Suprapubic skin (tissue), 4 donors: ENCODE measurements around the gene SCAPER. TPM values are rescaled to one million over a fixed set of nuclear protein-coding genes. Genes with fewer than 3 reads are reported as not detected.

Source experiments
- DNase-seq, 2 donors: peaks; one replicate each; pipeline ENCODE4 v3.0.0-alpha.2; 2019; ENCODE audit warnings: low spot score in 2 of 2
- H3K27ac ChIP-seq: fragments of 200-600 bp; sonication (generic); one replicate; pipeline ENCODE4 v1.5.1; 2019
- H3K27me3 ChIP-seq: fragments of 200-600 bp; sonication (generic); one replicate; pipeline ENCODE4 v1.5.1; 2019
- H3K36me3 ChIP-seq: fragments of 200-600 bp; sonication (generic); one replicate; pipeline ENCODE4 v1.5.1; 2019
- H3K4me1 ChIP-seq: fragments of 200-600 bp; sonication (generic); one replicate; pipeline ENCODE4 v1.5.1; 2019
- H3K4me3 ChIP-seq: fragments of 200-600 bp; sonication (generic); one replicate; pipeline ENCODE4 v1.5.1; 2019; ENCODE audit warnings: mild to moderate bottlenecking
- H3K9me3 ChIP-seq: fragments of 200-600 bp; sonication (generic); one replicate; pipeline ENCODE4 v1.5.1; 2019
- CTCF ChIP-seq, 2 donors: fragments of 200-600 bp in 1 of 2; fragments of 450-650 bp in 1 of 2; sonication (generic) in 1 of 2; IDR thresholded peaks; one replicate each; pipeline ENCODE4 v1.5.1; 2016 to 2019; ENCODE audit warnings: antibody characterized with exemption in 2 of 2, mild to moderate bottlenecking in 1 of 2, moderate library complexity in 1 of 2
- EP300 ChIP-seq: sonication (generic); formaldehyde crosslinking; IDR thresholded peaks from one replicate; pipeline ENCODE4 v1.6.1; 2017; ENCODE audit warnings: antibody characterized with exemption
- POLR2A ChIP-seq, 2 donors: fragments of 450-650 bp; IDR thresholded peaks; one replicate each; pipeline ENCODE4 v1.6.1; 2017; ENCODE audit warnings: antibody characterized with exemption in 2 of 2, mild to moderate bottlenecking in 2 of 2, moderate library complexity in 2 of 2
- POLR2AphosphoS5 ChIP-seq, 3 donors: sonication (generic); formaldehyde crosslinking; IDR thresholded peaks; one replicate each; pipeline ENCODE4 v1.6.1; 2017; ENCODE audit warnings: antibody characterized with exemption in 3 of 3
- WGBS: methylation state at CpG from one replicate; pipeline ENCODE4 v1.1.5; 2018; 5-methylcytosine and 5-hydroxymethylcytosine counted together
- total RNA-seq, 4 donors: library from RNA; depleted of rRNA; stranded (reverse); fragments of >200 nt; gene quantifications; one replicate each; pipeline ENCODE4 v1.1.0, GENCODE V29; 2016

SCAPER gene
- total RNA-seq, 4 donors from 2014 or later, result 26.3 to 61.4 (median 37.3) TPM

- WGBS, result 93% methylated on average over 1 of the region's 1 CpG
- H3K27ac ChIP-seq, result no peak overlapping the region
- DNase-seq, result no peak
- no peak overlapping the region for H3K4me3 ChIP-seq
- no peaks in the 10 kb centered on the region for H3K9me3 ChIP-seq
- H3K4me1 ChIP-seq, result no peaks in the 10 kb centered on the region
- no peak for TF ChIP-seq POLR2AphosphoS5 (IDR thresholded peaks at IDR 0.05)
- no peak for TF ChIP-seq POLR2A (IDR thresholded peaks at IDR 0.05)
- TF ChIP-seq CTCF (IDR thresholded peaks at IDR 0.05), result no peak
- TF ChIP-seq EP300, result no peak
- H3K36me3 ChIP-seq, result no peaks in the 10 kb centered on the region
- no peaks in the 10 kb centered on the region for H3K27me3 ChIP-seq
Measured at GRCh38 chr15:76460871-76461270, 444.3 kb downstream of the SCAPER start.

- Histone ChIP-seq H3K9me3 (no peaks in the 10 kb centered on the region), H3K4me1 (no peaks in the 10 kb centered on the region), H3K4me3 (no peak overlapping the region), H3K36me3 (no peaks in the 10 kb centered on the region), H3K27ac (no peak overlapping the region), H3K27me3 (no peaks in the 10 kb centered on the region)
- no peak for DNase-seq
- TF ChIP-seq POLR2A (IDR thresholded peaks at IDR 0.05), result no peak
- no peak for TF ChIP-seq POLR2AphosphoS5 (IDR thresholded peaks at IDR 0.05)
- no peak for TF ChIP-seq CTCF (IDR thresholded peaks at IDR 0.05)
- no peak for TF ChIP-seq EP300
- 97% methylated on average over 3 of the region's 3 CpGs for WGBS
Measured at GRCh38 chr15:76460347-76460746, 444.8 kb downstream of the SCAPER start.

GRCh38 chr15:76451540-76451939 lies 453.6 kb downstream of the SCAPER start:
- H3K9me3 ChIP-seq, result no peaks in the 10 kb centered on the region
- H3K4me3 ChIP-seq, result no peak overlapping the region
- TF ChIP-seq POLR2AphosphoS5 (IDR thresholded peaks at IDR 0.05), result no peak
- TF ChIP-seq POLR2A (IDR thresholded peaks at IDR 0.05), result no peak
- no peak for TF ChIP-seq CTCF (IDR thresholded peaks at IDR 0.05)
- no peak for TF ChIP-seq EP300
- H3K27me3 ChIP-seq, result no peaks in the 10 kb centered on the region
- H3K36me3 ChIP-seq, result no peaks in the 10 kb centered on the region
- no peaks in the 10 kb centered on the region for H3K4me1 ChIP-seq
- DNase-seq, result no peak
- no peak overlapping the region for H3K27ac ChIP-seq
- WGBS, result 60% methylated on average over 1 of the region's 1 CpG

- Histone ChIP-seq H3K36me3 (no peaks in the 10 kb centered on the region), H3K4me3 (no peak overlapping the region), H3K9me3 (no peaks in the 10 kb centered on the region), H3K27ac (no peak overlapping the region), H3K4me1 (no peaks in the 10 kb centered on the region), H3K27me3 (no peaks in the 10 kb centered on the region)
- DNase-seq, result no peak
- 94% methylated on average over 1 of the region's 1 CpG for WGBS
- TF ChIP-seq POLR2AphosphoS5 (IDR thresholded peaks at IDR 0.05) (no peak), EP300 (no peak)
Measured at GRCh38 chr15:76449455-76449854, 455.7 kb downstream of the SCAPER start.

- TF ChIP-seq EP300 (no peak), POLR2A (IDR thresholded peaks at IDR 0.05) (no peak), POLR2AphosphoS5 (IDR thresholded peaks at IDR 0.05) (no peak), CTCF (IDR thresholded peaks at IDR 0.05) (no peak)
- no peaks in the 10 kb centered on the region for H3K4me1 ChIP-seq
- WGBS, result 69% methylated on average over 2 of the region's 2 CpGs
Measured at GRCh38 chr15:76448755-76449154, 456.4 kb downstream of the SCAPER start.

GRCh38 chr15:76447728-76448441 lies 457.3 kb downstream of the SCAPER start:
- TF ChIP-seq POLR2A (IDR thresholded peaks at IDR 0.05) (no peak), POLR2AphosphoS5 (IDR thresholded peaks at IDR 0.05) (no peak), CTCF (IDR thresholded peaks at IDR 0.05) (no peak), EP300 (no peak)
- Histone ChIP-seq H3K36me3 (no peaks in the 10 kb centered on the region), H3K27ac (no peak overlapping the region), H3K9me3 (no peaks in the 10 kb centered on the region), H3K4me1 (no peaks in the 10 kb centered on the region), H3K4me3 (no peak overlapping the region), H3K27me3 (no peaks in the 10 kb centered on the region)
- 92% methylated on average over 2 of the region's 2 CpGs for WGBS
- no peak for DNase-seq

More at GRCh38 chr15:76448755-76449154, 456.4 kb downstream of the SCAPER start:
- no peaks in the 10 kb centered on the region for H3K36me3 ChIP-seq
- no peak for DNase-seq
- no peak overlapping the region for H3K27ac ChIP-seq
- H3K9me3 ChIP-seq, result no peaks in the 10 kb centered on the region
- H3K27me3 ChIP-seq, result no peaks in the 10 kb centered on the region
- H3K4me3 ChIP-seq, result no peak overlapping the region
